ENCODE measurements around the gene MYBPHL. TPM values are rescaled to one million over a fixed set of nuclear protein-coding genes. Genes with fewer than 3 reads are reported as not detected.
"Not testable (repeated sequence)": the region's sequence is repeated elsewhere in the genome, so short reads cannot be mapped to it uniquely, and the experiment has no call there.

Gene MYBPHL
- total RNA-seq, 4 donors from 2014 or later: 0.46 TPM; not detected in 3

- no peak overlapping the region for H3K4me3 ChIP-seq
- no peak overlapping the region for H3K27ac ChIP-seq
- no peak for TF ChIP-seq CTCF (IDR thresholded peaks at IDR 0.05)
- no peak for TF ChIP-seq POLR2A (IDR thresholded peaks at IDR 0.05)
- no peak for TF ChIP-seq EP300 (IDR thresholded peaks at IDR 0.05)
- TF ChIP-seq POLR2AphosphoS5 (IDR thresholded peaks at IDR 0.05): no peak
- H3K9me3 ChIP-seq: no peaks in the 10 kb centered on the region
- H3K36me3 ChIP-seq: no peaks in the 10 kb centered on the region
- WGBS, 2 donors (ENCODE audit: low coverage in 1 of 2): 92 to 100% methylated on average over 1 of the region's 1 CpG
- H3K27me3 ChIP-seq: no peaks in the 10 kb centered on the region
- peaks cover 0 to under 1% (median 0%) of the 10 kb centered on the region in 3 donors for H3K4me1 ChIP-seq
- ATAC-seq: no peak
Observed at GRCh38 chr1:109290137-109290536, 16.7 kb downstream of the MYBPHL start.

GRCh38 chr1:109286762-109287161 is 20.0 kb downstream of the MYBPHL start:
- not testable (repeated sequence) for H3K4me3 ChIP-seq, ATAC-seq, H3K36me3 ChIP-seq, H3K9me3 ChIP-seq, H3K27me3 ChIP-seq, H3K27ac ChIP-seq
- 60 to 78% methylated on average over 2 to 5 of the region's 5 CpGs for WGBS, 2 donors (ENCODE audit: low coverage in 1 of 2)
- H3K4me1 ChIP-seq: peaks cover 0 to 31% (median 18%) of the 10 kb centered on the region in 3 donors

GRCh38 chr1:109283748-109284600 is 22.8 kb downstream of the MYBPHL start:
- Histone ChIP-seq H3K9me3 (no peaks in the 10 kb centered on the region), H3K4me3 (peak overlapping the region; percentile 36 to 65), H3K27ac (peak overlapping the region; percentile 76 to 92 (median 88)), H3K27me3 (no peaks in the 10 kb centered on the region), H3K36me3 (peaks cover 0 to 21% of the 10 kb centered on the region in 2 donors), H3K4me1 (peaks cover 0 to 51% (median 21%) of the 10 kb centered on the region in 3 donors)
- TF ChIP-seq EP300 (IDR thresholded peaks at IDR 0.05): no peak
- no peak for TF ChIP-seq CTCF (IDR thresholded peaks at IDR 0.05)
- no peak for TF ChIP-seq POLR2AphosphoS5 (IDR thresholded peaks at IDR 0.05)
- no peak for TF ChIP-seq POLR2A (IDR thresholded peaks at IDR 0.05)
- 6 to 39% methylated on average over 8 to 17 of the region's 17 CpGs for WGBS, 2 donors (ENCODE audit: low coverage in 1 of 2)
- peak; percentile 0 for ATAC-seq

GRCh38 chr1:109282952-109283747 is 23.7 kb downstream of the MYBPHL start, which contains the start of gene PSRC1:
PSRC1 (minus strand) TSS chr1:109283145.
- Histone ChIP-seq H3K27ac (peak within 1 kb of the TSS; percentile 76 to 92 (median 88)), H3K4me3 (peak within 1 kb of the TSS; percentile 36 to 65), H3K27me3 (no peaks in the 10 kb centered on the region), H3K4me1 (peaks cover 0 to 57% (median 21%) of the 10 kb centered on the region in 3 donors), H3K9me3 (no peaks in the 10 kb centered on the region), H3K36me3 (peaks cover 0 to 21% of the 10 kb centered on the region in 2 donors)
- no peak for TF ChIP-seq EP300 (IDR thresholded peaks at IDR 0.05)
- peak; percentile 92 for TF ChIP-seq POLR2AphosphoS5 (IDR thresholded peaks at IDR 0.05)
- TF ChIP-seq POLR2A (IDR thresholded peaks at IDR 0.05): peak; percentile 60 to 69
- peak in 3 of 4 experiments; percentile 69 to 88 (median 73) for TF ChIP-seq CTCF (IDR thresholded peaks at IDR 0.05)
- WGBS, 2 donors (ENCODE audit: low coverage in 1 of 2): 1 to 5% methylated on average over 6 to 12 of the region's 56 CpGs
- peak; percentile 100 for ATAC-seq

GRCh38 chr1:109282497-109282951 is 24.3 kb downstream of the MYBPHL start:
- peaks cover 0 to 63% (median 21%) of the 10 kb centered on the region in 3 donors for H3K4me1 ChIP-seq
- H3K27me3 ChIP-seq: no peaks in the 10 kb centered on the region
- TF ChIP-seq POLR2A (IDR thresholded peaks at IDR 0.05) (no peak), EP300 (IDR thresholded peaks at IDR 0.05) (no peak), POLR2AphosphoS5 (IDR thresholded peaks at IDR 0.05) (no peak), CTCF (IDR thresholded peaks at IDR 0.05) (no peak)
- peak overlapping the region in 3 of 4 donors; percentile 87 to 92 (median 88) for H3K27ac ChIP-seq
- 7 to 12% methylated on average over 3 to 7 of the region's 10 CpGs for WGBS, 2 donors (ENCODE audit: low coverage in 1 of 2)
- H3K4me3 ChIP-seq: peak overlapping the region; percentile 36 to 65
- H3K9me3 ChIP-seq: no peaks in the 10 kb centered on the region
- peaks cover 0 to 21% of the 10 kb centered on the region in 2 donors for H3K36me3 ChIP-seq
- ATAC-seq: no peak
